Mesothelial cell of epicardium (in vitro differentiated cells): Measurements from ENCODE around the gene ASPSCR1. TPM values are rescaled to one million over a fixed set of nuclear protein-coding genes. Genes with fewer than 3 reads are reported as not detected.

Source experiments
- DNase-seq, 2 experiments: peaks; one replicate each; pipeline ENCODE4 v3.0.0; 2021; ENCODE audit warnings: low spot score in 2 of 2; ENCODE audit not compliant: unreplicated experiment in 2 of 2
- H3K27ac Mint-ChIP-seq: 2 replicates; pipeline ENCODE4 v1.8.0; 2021; ENCODE audit warnings: mixed read lengths
- H3K27me3 Mint-ChIP-seq: 2 replicates; pipeline ENCODE4 v1.8.0; 2021; ENCODE audit warnings: low read depth, mixed read lengths
- H3K36me3 Mint-ChIP-seq: 2 replicates; pipeline ENCODE4 v1.8.0; 2021; ENCODE audit warnings: mixed read lengths
- H3K4me1 Mint-ChIP-seq: 2 replicates; pipeline ENCODE4 v1.8.0; 2021; ENCODE audit warnings: mixed read lengths
- H3K4me3 Mint-ChIP-seq: 2 replicates; pipeline ENCODE4 v1.8.0; 2021; ENCODE audit warnings: mild to moderate bottlenecking, moderate library complexity, mixed read lengths
- H3K9me3 Mint-ChIP-seq: 2 replicates; pipeline ENCODE4 v1.8.0; 2021; ENCODE audit warnings: mixed read lengths
- CTCF ChIP-seq: fragments of 200-600 bp; sonication (generic); IDR thresholded peaks from one replicate; pipeline ENCODE4 v1.5.0; 2021; ENCODE audit warnings: antibody characterized with exemption; ENCODE audit not compliant: unreplicated experiment
- total RNA-seq: library from RNA; stranded (reverse); gene quantifications from 3 replicates; pipeline ENCODE4 v1.2.1, GENCODE V29; 2021

ASPSCR1 gene
- total RNA-seq, 1 donor from 2014 or later = 50.5 TPM

- H3K27ac Mint-ChIP-seq = no peak overlapping the region
- H3K27me3 Mint-ChIP-seq = no peaks in the 10 kb centered on the region
Observed at GRCh38 chr17:81930142-81931125, 47.0 kb upstream of the ASPSCR1 start.

GRCh38 chr17:81931189-81931556 is 46.3 kb upstream of the ASPSCR1 start:
- no peak for TF ChIP-seq CTCF
- H3K9me3 Mint-ChIP-seq = no peaks in the 10 kb centered on the region
- H3K27me3 Mint-ChIP-seq = no peaks in the 10 kb centered on the region
- no peak overlapping the region for H3K27ac Mint-ChIP-seq
- no peak overlapping the region for H3K4me3 Mint-ChIP-seq
- no peaks in the 10 kb centered on the region for H3K36me3 Mint-ChIP-seq
- no peak for DNase-seq
- H3K4me1 Mint-ChIP-seq = peaks cover 18% of the 10 kb centered on the region

More at GRCh38 chr17:81930142-81931125, 47.0 kb upstream of the ASPSCR1 start:
- DNase-seq = no peak
- Mint-ChIP-seq H3K4me1 (peaks cover 17% of the 10 kb centered on the region), H3K36me3 (no peaks in the 10 kb centered on the region), H3K4me3 (no peak overlapping the region), H3K9me3 (no peaks in the 10 kb centered on the region)
- TF ChIP-seq CTCF = no peak

- Mint-ChIP-seq H3K4me1 (peaks cover 19% of the 10 kb centered on the region), H3K9me3 (no peaks in the 10 kb centered on the region), H3K4me3 (no peak overlapping the region), H3K27me3 (no peaks in the 10 kb centered on the region), H3K27ac (no peak overlapping the region), H3K36me3 (no peaks in the 10 kb centered on the region)
- TF ChIP-seq CTCF = no peak
- DNase-seq = no peak
Observed at GRCh38 chr17:81931557-81932332, 45.7 kb upstream of the ASPSCR1 start.

- Mint-ChIP-seq H3K27me3 (no peaks in the 10 kb centered on the region), H3K9me3 (no peaks in the 10 kb centered on the region), H3K4me1 (peaks cover 20% of the 10 kb centered on the region), H3K36me3 (no peaks in the 10 kb centered on the region), H3K27ac (no peak overlapping the region), H3K4me3 (no peak overlapping the region)
- no peak for TF ChIP-seq CTCF
- no peak for DNase-seq
Observed at GRCh38 chr17:81932333-81932983, 45.0 kb upstream of the ASPSCR1 start.

GRCh38 chr17:81933178-81933699 is 44.2 kb upstream of the ASPSCR1 start:
- no peaks in the 10 kb centered on the region for H3K36me3 Mint-ChIP-seq
- no peaks in the 10 kb centered on the region for H3K9me3 Mint-ChIP-seq
- no peaks in the 10 kb centered on the region for H3K27me3 Mint-ChIP-seq
- DNase-seq = no peak
- H3K27ac Mint-ChIP-seq = no peak overlapping the region
- TF ChIP-seq CTCF = no peak
- H3K4me1 Mint-ChIP-seq = peaks cover 24% of the 10 kb centered on the region
- no peak overlapping the region for H3K4me3 Mint-ChIP-seq
